ENCODE measurements around the gene SLC10A1. TPM values are rescaled to one million over a fixed set of nuclear protein-coding genes. Genes with fewer than 3 reads are reported as not detected.

Gene SLC10A1
- total and polyA plus RNA-seq, 2 of the 8 experiments (the other 6 are each of a cell fraction or from before 2014, with no cell fraction given) = not detected

DNA sequence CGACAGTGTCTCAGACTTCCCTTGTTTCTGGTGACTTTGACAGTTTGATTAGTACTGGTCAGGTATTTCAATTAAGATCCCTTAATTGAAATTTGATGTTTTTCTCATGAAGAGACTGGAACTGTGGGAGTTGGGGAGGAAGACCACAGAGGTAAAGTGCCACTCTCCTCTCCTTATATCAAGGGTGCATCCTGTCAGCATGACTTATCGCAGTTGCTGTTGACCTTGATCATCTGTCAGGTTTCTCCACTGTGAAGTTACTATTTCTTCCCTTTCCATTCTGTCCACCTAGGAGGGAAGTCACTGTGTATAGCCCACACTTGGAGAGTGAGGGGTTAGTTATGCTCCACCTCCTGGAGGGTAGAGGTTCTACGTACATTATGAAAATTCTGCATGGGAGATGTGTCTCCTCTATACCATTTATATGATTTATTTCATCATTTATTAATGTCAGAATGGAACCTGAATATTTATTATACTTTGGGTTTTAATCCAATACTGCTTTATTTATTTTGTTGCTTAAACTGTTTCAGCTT lies 41.9 kb upstream of the SLC10A1 start (continued):
- TF ChIP-seq, protein P1, sequence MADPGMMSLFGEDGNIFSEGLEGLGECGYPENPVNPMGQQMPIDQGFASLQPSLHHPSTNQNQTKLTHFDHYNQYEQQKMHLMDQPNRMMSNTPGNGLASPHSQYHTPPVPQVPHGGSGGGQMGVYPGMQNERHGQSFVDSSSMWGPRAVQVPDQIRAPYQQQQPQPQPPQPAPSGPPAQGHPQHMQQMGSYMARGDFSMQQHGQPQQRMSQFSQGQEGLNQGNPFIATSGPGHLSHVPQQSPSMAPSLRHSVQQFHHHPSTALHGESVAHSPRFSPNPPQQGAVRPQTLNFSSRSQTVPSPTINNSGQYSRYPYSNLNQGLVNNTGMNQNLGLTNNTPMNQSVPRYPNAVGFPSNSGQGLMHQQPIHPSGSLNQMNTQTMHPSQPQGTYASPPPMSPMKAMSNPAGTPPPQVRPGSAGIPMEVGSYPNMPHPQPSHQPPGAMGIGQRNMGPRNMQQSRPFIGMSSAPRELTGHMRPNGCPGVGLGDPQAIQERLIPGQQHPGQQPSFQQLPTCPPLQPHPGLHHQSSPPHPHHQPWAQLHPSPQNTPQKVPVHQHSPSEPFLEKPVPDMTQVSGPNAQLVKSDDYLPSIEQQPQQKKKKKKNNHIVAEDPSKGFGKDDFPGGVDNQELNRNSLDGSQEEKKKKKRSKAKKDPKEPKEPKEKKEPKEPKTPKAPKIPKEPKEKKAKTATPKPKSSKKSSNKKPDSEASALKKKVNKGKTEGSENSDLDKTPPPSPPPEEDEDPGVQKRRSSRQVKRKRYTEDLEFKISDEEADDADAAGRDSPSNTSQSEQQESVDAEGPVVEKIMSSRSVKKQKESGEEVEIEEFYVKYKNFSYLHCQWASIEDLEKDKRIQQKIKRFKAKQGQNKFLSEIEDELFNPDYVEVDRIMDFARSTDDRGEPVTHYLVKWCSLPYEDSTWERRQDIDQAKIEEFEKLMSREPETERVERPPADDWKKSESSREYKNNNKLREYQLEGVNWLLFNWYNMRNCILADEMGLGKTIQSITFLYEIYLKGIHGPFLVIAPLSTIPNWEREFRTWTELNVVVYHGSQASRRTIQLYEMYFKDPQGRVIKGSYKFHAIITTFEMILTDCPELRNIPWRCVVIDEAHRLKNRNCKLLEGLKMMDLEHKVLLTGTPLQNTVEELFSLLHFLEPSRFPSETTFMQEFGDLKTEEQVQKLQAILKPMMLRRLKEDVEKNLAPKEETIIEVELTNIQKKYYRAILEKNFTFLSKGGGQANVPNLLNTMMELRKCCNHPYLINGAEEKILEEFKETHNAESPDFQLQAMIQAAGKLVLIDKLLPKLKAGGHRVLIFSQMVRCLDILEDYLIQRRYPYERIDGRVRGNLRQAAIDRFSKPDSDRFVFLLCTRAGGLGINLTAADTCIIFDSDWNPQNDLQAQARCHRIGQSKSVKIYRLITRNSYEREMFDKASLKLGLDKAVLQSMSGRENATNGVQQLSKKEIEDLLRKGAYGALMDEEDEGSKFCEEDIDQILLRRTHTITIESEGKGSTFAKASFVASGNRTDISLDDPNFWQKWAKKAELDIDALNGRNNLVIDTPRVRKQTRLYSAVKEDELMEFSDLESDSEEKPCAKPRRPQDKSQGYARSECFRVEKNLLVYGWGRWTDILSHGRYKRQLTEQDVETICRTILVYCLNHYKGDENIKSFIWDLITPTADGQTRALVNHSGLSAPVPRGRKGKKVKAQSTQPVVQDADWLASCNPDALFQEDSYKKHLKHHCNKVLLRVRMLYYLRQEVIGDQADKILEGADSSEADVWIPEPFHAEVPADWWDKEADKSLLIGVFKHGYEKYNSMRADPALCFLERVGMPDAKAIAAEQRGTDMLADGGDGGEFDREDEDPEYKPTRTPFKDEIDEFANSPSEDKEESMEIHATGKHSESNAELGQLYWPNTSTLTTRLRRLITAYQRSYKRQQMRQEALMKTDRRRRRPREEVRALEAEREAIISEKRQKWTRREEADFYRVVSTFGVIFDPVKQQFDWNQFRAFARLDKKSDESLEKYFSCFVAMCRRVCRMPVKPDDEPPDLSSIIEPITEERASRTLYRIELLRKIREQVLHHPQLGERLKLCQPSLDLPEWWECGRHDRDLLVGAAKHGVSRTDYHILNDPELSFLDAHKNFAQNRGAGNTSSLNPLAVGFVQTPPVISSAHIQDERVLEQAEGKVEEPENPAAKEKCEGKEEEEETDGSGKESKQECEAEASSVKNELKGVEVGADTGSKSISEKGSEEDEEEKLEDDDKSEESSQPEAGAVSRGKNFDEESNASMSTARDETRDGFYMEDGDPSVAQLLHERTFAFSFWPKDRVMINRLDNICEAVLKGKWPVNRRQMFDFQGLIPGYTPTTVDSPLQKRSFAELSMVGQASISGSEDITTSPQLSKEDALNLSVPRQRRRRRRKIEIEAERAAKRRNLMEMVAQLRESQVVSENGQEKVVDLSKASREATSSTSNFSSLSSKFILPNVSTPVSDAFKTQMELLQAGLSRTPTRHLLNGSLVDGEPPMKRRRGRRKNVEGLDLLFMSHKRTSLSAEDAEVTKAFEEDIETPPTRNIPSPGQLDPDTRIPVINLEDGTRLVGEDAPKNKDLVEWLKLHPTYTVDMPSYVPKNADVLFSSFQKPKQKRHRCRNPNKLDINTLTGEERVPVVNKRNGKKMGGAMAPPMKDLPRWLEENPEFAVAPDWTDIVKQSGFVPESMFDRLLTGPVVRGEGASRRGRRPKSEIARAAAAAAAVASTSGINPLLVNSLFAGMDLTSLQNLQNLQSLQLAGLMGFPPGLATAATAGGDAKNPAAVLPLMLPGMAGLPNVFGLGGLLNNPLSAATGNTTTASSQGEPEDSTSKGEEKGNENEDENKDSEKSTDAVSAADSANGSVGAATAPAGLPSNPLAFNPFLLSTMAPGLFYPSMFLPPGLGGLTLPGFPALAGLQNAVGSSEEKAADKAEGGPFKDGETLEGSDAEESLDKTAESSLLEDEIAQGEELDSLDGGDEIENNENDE (IDR thresholded peaks at IDR 0.05; ENCODE audit: insufficient replicate concordance, low read length) = no peak
- TF ChIP-seq RFX5 (IDR thresholded peaks at IDR 0.05; ENCODE audit: borderline replicate concordance, low read depth, low read length) = no peak

Measured in H1 (cell line).